HepG2 (cell line): ENCODE results near the gene LRRC8E. TPM values are rescaled to one million over a fixed set of nuclear protein-coding genes. Genes with fewer than 3 reads are reported as not detected.

Experiments
- KDM6A ChIP-seq: IDR thresholded peaks from 2 replicates; pipeline ENCODE4 v1.6.1; 2016; ENCODE audit warnings: low read depth
- PHF21A ChIP-seq: sonication (generic); formaldehyde crosslinking; IDR thresholded peaks from 2 replicates; pipeline ENCODE4 v1.5.0; 2020; ENCODE audit warnings: mild to moderate bottlenecking, missing genetic modification reagents
- ZSCAN30 ChIP-seq: sonication (generic); formaldehyde crosslinking; IDR thresholded peaks from 2 replicates; pipeline ENCODE4 v1.5.0; 2020; ENCODE audit warnings: mild to moderate bottlenecking, missing genetic modification reagents
- polyA plus RNA-seq, 8 experiments: library from polyadenylated mRNA; depleted of rRNA in 3 of 8; stranded (reverse) in 7 of 8; unstranded in 1 of 8; fragments of >200 nt; fragmentation: Illumina TruSeq in 4 of 8; extraction: Trizol in 4 of 8; gene quantifications; 2 replicates each; pipeline versions ENCODE4 v1.2.1 to v1.2.3, GENCODE V29; 2011 to 2016; ENCODE audit warnings: low read depth in 4 of 8, missing spikeins in 1 of 8, mixed read lengths in 1 of 8; ENCODE audit not compliant: insufficient read depth in 1 of 8
- total RNA-seq, 5 experiments: library from RNA; depleted of rRNA; stranded (reverse); fragments of >200 nt; fragmentation: Illumina TruSeq; extraction: Trizol; gene quantifications; 2 replicates each; pipeline ENCODE4 v1.2.3, GENCODE V29; 2016; ENCODE audit warnings: low read depth in 1 of 5
- TF ChIP-seq, protein P1 (sequence below), 2 experiments: sonication (generic) in 1 of 2; formaldehyde crosslinking in 1 of 2; IDR thresholded peaks; 2 replicates each; pipeline versions ENCODE4 v1.4.0 to v1.6.1; 2016 to 2020; ENCODE audit warnings: borderline replicate concordance in 1 of 2, low read depth in 1 of 2, mild to moderate bottlenecking in 1 of 2, missing genetic modification reagents in 1 of 2
- TF ChIP-seq, protein P2 (sequence below): sonication (generic); formaldehyde crosslinking; IDR thresholded peaks from 2 replicates; pipeline ENCODE4 v1.4.0; 2020; ENCODE audit warnings: missing genetic modification reagents, low read depth, mild to moderate bottlenecking, borderline replicate concordance

The LRRC8E gene
- total and polyA plus RNA-seq, 2 of the 13 experiments (the other 11 are each of a cell fraction or from before 2014, with no cell fraction given) = 8.0 to 10.3 TPM

DNA sequence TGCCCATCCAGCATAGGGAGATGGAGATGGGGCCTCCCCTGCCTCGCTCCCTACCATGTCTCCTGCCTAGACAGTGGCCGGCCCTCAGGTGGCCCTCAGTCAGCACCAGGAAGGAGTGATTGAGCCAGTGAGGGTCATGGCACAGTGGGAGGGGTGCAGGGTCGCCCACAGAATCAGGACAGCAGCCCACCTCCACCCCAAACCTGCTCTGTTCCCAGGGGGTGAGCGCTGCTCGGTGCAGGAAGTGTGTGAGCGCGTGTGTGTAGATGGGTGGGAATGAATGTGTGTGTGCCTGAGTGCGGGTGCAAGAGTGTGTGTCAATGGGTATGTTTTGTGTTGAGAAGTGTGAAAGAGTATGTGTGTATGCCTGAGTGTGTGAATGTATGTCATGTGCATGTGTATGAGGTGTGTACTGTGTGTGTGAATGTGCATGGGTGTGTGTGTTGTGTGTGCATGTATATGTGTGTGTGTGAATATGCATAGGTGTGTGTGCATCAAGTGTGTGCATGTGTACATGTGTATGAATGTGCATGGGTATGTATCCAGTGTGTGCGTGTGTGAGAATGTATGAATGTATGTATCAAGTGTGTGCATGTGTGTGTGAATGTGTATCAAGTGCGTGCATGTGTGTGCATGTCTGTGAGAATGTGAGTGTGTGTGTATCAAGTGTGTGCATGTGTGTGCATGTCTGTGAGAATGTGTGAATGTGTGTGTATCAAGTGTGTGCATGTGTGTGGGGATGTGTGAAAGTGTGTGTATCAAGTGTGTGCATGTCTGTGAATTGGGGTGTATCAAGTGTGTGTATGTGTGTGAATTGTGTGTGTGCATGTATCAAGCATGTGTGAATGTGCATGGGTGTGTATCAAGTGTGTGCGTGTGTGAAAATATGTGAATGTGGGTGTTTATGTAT lies 46.3 kb upstream of the LRRC8E start (continued):
- TF ChIP-seq, protein P1, sequence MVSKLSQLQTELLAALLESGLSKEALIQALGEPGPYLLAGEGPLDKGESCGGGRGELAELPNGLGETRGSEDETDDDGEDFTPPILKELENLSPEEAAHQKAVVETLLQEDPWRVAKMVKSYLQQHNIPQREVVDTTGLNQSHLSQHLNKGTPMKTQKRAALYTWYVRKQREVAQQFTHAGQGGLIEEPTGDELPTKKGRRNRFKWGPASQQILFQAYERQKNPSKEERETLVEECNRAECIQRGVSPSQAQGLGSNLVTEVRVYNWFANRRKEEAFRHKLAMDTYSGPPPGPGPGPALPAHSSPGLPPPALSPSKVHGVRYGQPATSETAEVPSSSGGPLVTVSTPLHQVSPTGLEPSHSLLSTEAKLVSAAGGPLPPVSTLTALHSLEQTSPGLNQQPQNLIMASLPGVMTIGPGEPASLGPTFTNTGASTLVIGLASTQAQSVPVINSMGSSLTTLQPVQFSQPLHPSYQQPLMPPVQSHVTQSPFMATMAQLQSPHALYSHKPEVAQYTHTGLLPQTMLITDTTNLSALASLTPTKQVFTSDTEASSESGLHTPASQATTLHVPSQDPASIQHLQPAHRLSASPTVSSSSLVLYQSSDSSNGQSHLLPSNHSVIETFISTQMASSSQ (IDR thresholded peaks at IDR 0.05; ENCODE audit: low read depth) = no peak
- TF ChIP-seq, protein P1 (CRISPR knock-in tag; IDR thresholded peaks at IDR 0.05; ENCODE audit: borderline replicate concordance) = no peak
- TF ChIP-seq PHF21A (CRISPR knock-in tag) (no peak), KDM6A (no peak), ZSCAN30 (CRISPR knock-in tag) (no peak)
- TF ChIP-seq, protein P2, sequence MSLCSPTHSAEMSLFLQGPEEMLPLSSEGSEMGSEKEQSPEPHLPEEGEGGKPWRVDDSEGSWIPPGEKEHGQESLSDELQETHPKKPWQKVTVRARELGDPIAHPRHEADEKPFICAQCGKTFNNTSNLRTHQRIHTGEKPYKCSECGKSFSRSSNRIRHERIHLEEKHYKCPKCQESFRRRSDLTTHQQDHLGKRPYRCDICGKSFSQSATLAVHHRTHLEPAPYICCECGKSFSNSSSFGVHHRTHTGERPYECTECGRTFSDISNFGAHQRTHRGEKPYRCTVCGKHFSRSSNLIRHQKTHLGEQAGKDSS (CRISPR knock-in tag) = no peak
